DMS114 treated with DMSO at 0.1 percent for 48 hours (cell line): ENCODE data around the gene CATSPER4.

Experiments used
- DNase-seq: peaks from one replicate; lab custom pipeline; 2025; ENCODE audit not compliant: unreplicated experiment; lab: John Stamatoyannopoulos, UW

Gene CATSPER4

GRCh38 chr1:26234644-26235370 lies 44.4 kb downstream of the CATSPER4 start:
- DNase-seq = peak; percentile 29

DNA sequence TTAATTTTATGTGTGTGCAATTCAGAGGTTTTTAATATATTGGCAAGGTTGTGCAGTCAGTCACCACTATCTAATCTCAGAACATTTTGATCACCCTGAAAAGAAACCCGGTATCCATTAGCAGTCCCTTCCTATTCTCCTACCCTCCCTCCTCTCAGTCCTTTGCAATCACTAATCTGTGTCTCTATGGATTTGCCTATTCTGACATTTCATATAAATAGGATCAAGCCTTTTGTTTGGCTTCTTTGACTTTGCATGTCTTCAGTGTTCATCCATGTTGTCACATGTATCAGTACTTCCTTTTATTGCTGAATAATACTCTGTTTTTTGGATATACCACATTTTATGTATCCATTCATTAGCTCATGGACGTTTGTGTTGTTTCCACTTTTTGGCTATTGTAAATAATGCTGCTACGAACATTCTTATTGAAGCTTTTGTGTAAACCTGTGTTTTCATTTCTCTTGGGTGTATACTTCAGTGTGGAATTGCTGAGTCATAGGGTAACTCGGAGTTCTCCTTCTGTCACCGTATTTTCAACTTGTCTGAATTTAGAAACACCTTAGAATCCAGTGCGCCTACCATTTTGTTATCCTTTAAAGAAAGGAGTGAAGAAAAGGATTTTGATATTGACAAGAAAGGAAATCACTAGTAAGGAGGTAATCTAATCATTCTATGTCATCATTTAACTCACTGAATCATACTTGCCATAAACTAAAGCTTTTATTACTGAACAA lies 47.0 kb downstream of the CATSPER4 start:
- DNase-seq = no peak

DNA sequence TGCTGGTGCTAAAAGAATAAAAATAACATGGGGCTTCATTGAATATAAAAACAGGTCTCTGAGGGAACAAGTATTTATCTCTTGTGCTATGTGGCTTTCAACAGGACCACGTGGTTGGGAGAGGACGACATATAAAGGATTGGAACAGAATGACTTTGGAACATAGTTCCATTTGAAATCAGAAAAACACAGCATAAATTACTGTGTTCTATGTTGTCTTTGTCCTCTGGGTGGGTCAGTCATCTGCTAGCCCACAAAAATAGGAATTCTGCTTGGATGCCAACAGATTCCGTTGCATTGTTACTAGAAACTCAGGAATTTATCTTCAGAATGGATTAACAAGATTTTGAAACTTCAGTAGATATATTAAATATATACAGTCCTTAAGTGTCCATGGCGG lies 49.5 kb downstream of the CATSPER4 start:
- no peak for DNase-seq
